Immature natural killer cell (primary cell): ENCODE measurements around the gene RUFY4. TPM values are rescaled to one million over a fixed set of nuclear protein-coding genes. Genes with fewer than 3 reads are reported as not detected.

Experiments
- DNase-seq, 3 donors: peaks; one replicate each; pipeline ENCODE4 v3.0.0; 2022; ENCODE audit warnings: mixed read lengths in 1 of 3
- H3K27ac Mint-ChIP-seq, 6 donors: one replicate each; pipeline ENCODE4 v1.8.0; 2020; ENCODE audit warnings: mixed read lengths in 6 of 6, mild to moderate bottlenecking in 5 of 6, inconsistent platforms in 4 of 6, moderate library complexity in 3 of 6
- H3K27me3 Mint-ChIP-seq, 3 donors: one replicate each; pipeline ENCODE4 v1.8.0; 2020 to 2021; ENCODE audit warnings: low read depth in 3 of 3, mild to moderate bottlenecking in 3 of 3, mixed read lengths in 3 of 3, moderate library complexity in 3 of 3, inconsistent platforms in 1 of 3
- H3K36me3 Mint-ChIP-seq, 3 donors: one replicate each; pipeline ENCODE4 v1.8.0; 2020; ENCODE audit warnings: mixed read lengths in 3 of 3, inconsistent platforms in 2 of 3, mild to moderate bottlenecking in 2 of 3
- H3K4me1 Mint-ChIP-seq, 2 donors: one replicate each; pipeline ENCODE4 v1.8.0; 2020; ENCODE audit warnings: inconsistent platforms in 2 of 2, mild to moderate bottlenecking in 2 of 2, mixed read lengths in 2 of 2, moderate library complexity in 1 of 2
- H3K4me3 Mint-ChIP-seq, 5 donors: one replicate each; pipeline ENCODE4 v1.8.0; 2020; ENCODE audit warnings: mild to moderate bottlenecking in 5 of 5, mixed read lengths in 5 of 5, inconsistent platforms in 3 of 5, moderate library complexity in 3 of 5
- H3K9me3 Mint-ChIP-seq, 6 donors: one replicate each; pipeline ENCODE4 v1.8.0; 2020; ENCODE audit warnings: mild to moderate bottlenecking in 6 of 6, mixed read lengths in 6 of 6, inconsistent platforms in 4 of 6, moderate library complexity in 3 of 6
- polyA plus RNA-seq, 3 donors: library from polyadenylated mRNA; unstranded; fragments of 300-500 nt; fragmentation: Illumina TruSeq; gene quantifications; one replicate each; pipeline ENCODE4 v1.2.3, GENCODE V29; 2021

RUFY4 gene
- polyA plus RNA-seq, 3 donors from 2014 or later = 0.50 TPM; not detected in 2

GRCh38 chr2:218074031-218074430 is 5.0 kb downstream of the RUFY4 start:
- peaks cover 1 to 4% of the 10 kb centered on the region in 2 donors for H3K4me1 Mint-ChIP-seq
- H3K36me3 Mint-ChIP-seq = no peaks in the 10 kb centered on the region
- no peak overlapping the region for H3K27ac Mint-ChIP-seq
- H3K27me3 Mint-ChIP-seq = peaks cover 0 to 3% (median 1%) of the 10 kb centered on the region in 3 donors
- peak in 2 of 3 donors; percentile 16 to 24 for DNase-seq
- H3K9me3 Mint-ChIP-seq = peaks cover 0 to 2% (median 0%) of the 10 kb centered on the region in 6 donors
- H3K4me3 Mint-ChIP-seq = no peak overlapping the region

GRCh38 chr2:218075975-218076811 is 7.1 kb downstream of the RUFY4 start:
- Mint-ChIP-seq H3K36me3 (no peaks in the 10 kb centered on the region), H3K4me1 (peaks cover 0 to 1% of the 10 kb centered on the region in 2 donors), H3K27ac (no peak overlapping the region), H3K9me3 (peaks cover 0 to 2% (median 0%) of the 10 kb centered on the region in 6 donors), H3K27me3 (peaks cover 1 to 6% (median 3%) of the 10 kb centered on the region in 3 donors), H3K4me3 (no peak overlapping the region)
- DNase-seq = no peak

GRCh38 chr2:218077464-218078216 is 8.6 kb downstream of the RUFY4 start:
- Mint-ChIP-seq H3K4me3 (no peak overlapping the region), H3K27me3 (peaks cover 1 to 5% (median 3%) of the 10 kb centered on the region in 3 donors), H3K4me1 (peaks cover 0 to 1% of the 10 kb centered on the region in 2 donors), H3K9me3 (peaks cover 0 to 2% (median 0%) of the 10 kb centered on the region in 6 donors), H3K27ac (no peak overlapping the region), H3K36me3 (no peaks in the 10 kb centered on the region)
- DNase-seq = no peak

- no peak for DNase-seq
- H3K27me3 Mint-ChIP-seq = peaks cover 3% of the 10 kb centered on the region in 3 donors
- no peak overlapping the region for H3K27ac Mint-ChIP-seq
- no peak overlapping the region for H3K4me3 Mint-ChIP-seq
- H3K4me1 Mint-ChIP-seq = no peaks in the 10 kb centered on the region
- no peaks in the 10 kb centered on the region for H3K36me3 Mint-ChIP-seq
- H3K9me3 Mint-ChIP-seq = peaks cover 0 to 2% (median 0%) of the 10 kb centered on the region in 6 donors
Observed at GRCh38 chr2:218079943-218080913, 11.2 kb downstream of the RUFY4 start.

GRCh38 chr2:218081063-218081462 is 12.0 kb downstream of the RUFY4 start:
- Mint-ChIP-seq H3K4me3 (no peak overlapping the region), H3K4me1 (no peaks in the 10 kb centered on the region), H3K9me3 (peaks cover under 1 to 4% (median 3%) of the 10 kb centered on the region in 6 donors), H3K36me3 (peaks cover under 1 to 2% (median 1%) of the 10 kb centered on the region in 3 donors), H3K27ac (peak overlapping the region in 2 of 6 donors; percentile 8 to 12), H3K27me3 (peaks cover 3 to 4% (median 3%) of the 10 kb centered on the region in 3 donors)
- DNase-seq = no peak

- H3K4me1 Mint-ChIP-seq = no peaks in the 10 kb centered on the region
Observed at GRCh38 chr2:218081695-218082094, 12.6 kb downstream of the RUFY4 start.

GRCh38 chr2:218082586-218083351 is 13.7 kb downstream of the RUFY4 start:
- no peaks in the 10 kb centered on the region for H3K4me1 Mint-ChIP-seq
- no peak overlapping the region for H3K4me3 Mint-ChIP-seq
- peaks cover 7 to 11% (median 9%) of the 10 kb centered on the region in 6 donors for H3K9me3 Mint-ChIP-seq
- no peak overlapping the region for H3K27ac Mint-ChIP-seq
- H3K36me3 Mint-ChIP-seq = peaks cover 7 to 9% (median 8%) of the 10 kb centered on the region in 3 donors
- no peak for DNase-seq
- peaks cover 3 to 6% (median 3%) of the 10 kb centered on the region in 3 donors for H3K27me3 Mint-ChIP-seq

More at GRCh38 chr2:218081695-218082094, 12.6 kb downstream of the RUFY4 start:
- no peak for DNase-seq
- H3K27me3 Mint-ChIP-seq = peaks cover 3 to 6% (median 3%) of the 10 kb centered on the region in 3 donors
- H3K36me3 Mint-ChIP-seq = peaks cover 7 to 9% (median 8%) of the 10 kb centered on the region in 3 donors
- H3K9me3 Mint-ChIP-seq = peaks cover 7 to 10% (median 8%) of the 10 kb centered on the region in 6 donors
- H3K4me3 Mint-ChIP-seq = no peak overlapping the region
- H3K27ac Mint-ChIP-seq = no peak overlapping the region

GRCh38 chr2:218083352-218083676 is 14.3 kb downstream of the RUFY4 start:
- Mint-ChIP-seq H3K36me3 (peaks cover 7 to 9% (median 8%) of the 10 kb centered on the region in 3 donors), H3K27me3 (peaks cover 3 to 6% (median 3%) of the 10 kb centered on the region in 3 donors), H3K4me3 (no peak overlapping the region), H3K9me3 (peaks cover 6 to 11% (median 9%) of the 10 kb centered on the region in 6 donors), H3K27ac (no peak overlapping the region), H3K4me1 (no peaks in the 10 kb centered on the region)
- no peak for DNase-seq

- H3K36me3 Mint-ChIP-seq = peaks cover 7 to 9% (median 8%) of the 10 kb centered on the region in 3 donors
- H3K4me1 Mint-ChIP-seq = no peaks in the 10 kb centered on the region
- no peak overlapping the region for H3K27ac Mint-ChIP-seq
- no peak for DNase-seq
- peaks cover 0 to 6% (median 0%) of the 10 kb centered on the region in 3 donors for H3K27me3 Mint-ChIP-seq
- peaks cover 6 to 12% (median 10%) of the 10 kb centered on the region in 6 donors for H3K9me3 Mint-ChIP-seq
- H3K4me3 Mint-ChIP-seq = no peak overlapping the region
Observed at GRCh38 chr2:218086478-218086877, 17.4 kb downstream of the RUFY4 start.

GRCh38 chr2:218089259-218089658 is 20.2 kb downstream of the RUFY4 start:
- H3K4me3 Mint-ChIP-seq = no peak overlapping the region
- peaks cover 7 to 9% (median 8%) of the 10 kb centered on the region in 3 donors for H3K36me3 Mint-ChIP-seq
- H3K4me1 Mint-ChIP-seq = no peaks in the 10 kb centered on the region
- peaks cover 6 to 12% (median 10%) of the 10 kb centered on the region in 6 donors for H3K9me3 Mint-ChIP-seq
- H3K27me3 Mint-ChIP-seq = peaks cover 0 to 6% (median 1%) of the 10 kb centered on the region in 3 donors
- DNase-seq = no peak
- H3K27ac Mint-ChIP-seq = no peak overlapping the region

GRCh38 chr2:218091746-218092145 is 22.7 kb downstream of the RUFY4 start:
- no peak overlapping the region for H3K27ac Mint-ChIP-seq
- H3K4me3 Mint-ChIP-seq = no peak overlapping the region
- DNase-seq = no peak
- no peaks in the 10 kb centered on the region for H3K36me3 Mint-ChIP-seq
- H3K27me3 Mint-ChIP-seq = peaks cover 0 to 1% (median 0%) of the 10 kb centered on the region in 3 donors
- H3K4me1 Mint-ChIP-seq = no peaks in the 10 kb centered on the region
- peaks cover 0 to 3% (median under 1%) of the 10 kb centered on the region in 6 donors for H3K9me3 Mint-ChIP-seq

- Mint-ChIP-seq H3K9me3 (peaks cover 0 to 2% (median 0%) of the 10 kb centered on the region in 6 donors), H3K36me3 (no peaks in the 10 kb centered on the region), H3K27ac (peak overlapping the region in 2 of 6 donors; percentile 7 to 20), H3K27me3 (peaks cover 0 to 4% (median 0%) of the 10 kb centered on the region in 3 donors), H3K4me1 (no peaks in the 10 kb centered on the region), H3K4me3 (no peak overlapping the region)
- peak in 1 of 3 donors; percentile 5 for DNase-seq
Observed at GRCh38 chr2:218093879-218094278, 24.8 kb downstream of the RUFY4 start.
